WTC11 (cell line): ENCODE measurements around the gene HLCS.

Source experiments
- CBFB ChIP-seq: sonication (generic); formaldehyde crosslinking; IDR thresholded peaks from 2 replicates; pipeline ENCODE4 v1.8.1; 2022; ENCODE audit warnings: mild to moderate bottlenecking, low read depth, missing genetic modification reagents
- CTCF ChIP-seq: fragments of 200-600 bp; IDR thresholded peaks from 2 replicates; pipeline ENCODE4 v1.8.0; 2022; ENCODE audit warnings: antibody characterized with exemption
- E2F4 ChIP-seq: sonication (generic); formaldehyde crosslinking; IDR thresholded peaks from 2 replicates; pipeline ENCODE4 v1.8.1; 2022; ENCODE audit warnings: low read depth, mild to moderate bottlenecking, moderate library complexity, missing genetic modification reagents, borderline replicate concordance
- FOXJ3 ChIP-seq: sonication (generic); formaldehyde crosslinking; IDR thresholded peaks from 2 replicates; pipeline ENCODE4 v1.9.0; 2021; ENCODE audit warnings: missing genetic modification reagents, mild to moderate bottlenecking, borderline replicate concordance
- FOXP4 ChIP-seq: sonication (generic); formaldehyde crosslinking; IDR thresholded peaks from 2 replicates; pipeline ENCODE4 v1.8.0; 2022; ENCODE audit warnings: mild to moderate bottlenecking, missing genetic modification reagents
- MAX ChIP-seq: sonication (generic); formaldehyde crosslinking; IDR thresholded peaks from 2 replicates; pipeline ENCODE4 v1.8.0; 2022; ENCODE audit warnings: mild to moderate bottlenecking, missing genetic modification reagents
- NR1H2 ChIP-seq: sonication (generic); formaldehyde crosslinking; IDR thresholded peaks from 2 replicates; pipeline ENCODE4 v1.9.0; 2021; ENCODE audit warnings: mild to moderate bottlenecking, moderate library complexity, missing genetic modification reagents
- ZNF138 ChIP-seq: sonication (generic); formaldehyde crosslinking; conservative IDR thresholded peaks from 2 replicates; pipeline ENCODE4 v1.8.1; 2022; ENCODE audit warnings: mild to moderate bottlenecking, moderate library complexity, missing genetic modification reagents

- TF ChIP-seq CBFB, result no peak
- no peak for TF ChIP-seq FOXP4 (CRISPR knock-in tag)
- no peak for TF ChIP-seq CTCF
- TF ChIP-seq MAX, result no peak
- TF ChIP-seq FOXJ3 (CRISPR knock-in tag), result no peak
- no peak for TF ChIP-seq NR1H2
- no peak for TF ChIP-seq ZNF138 (CRISPR knock-in tag)
- TF ChIP-seq E2F4, result no peak
Observed at GRCh38 chr21:36804874-36805611, 161.4 kb downstream of the HLCS start.
